Adrenal gland (tissue), 5 donors: ENCODE data around the gene IHH.

Experiments
- CTCF ChIP-seq, 6 experiments: fragments of 450-650 bp in 4 of 6; fragments of 200-600 bp in 2 of 6; sonication (generic) in 1 of 6; IDR thresholded peaks; 1 replicate in 5 of 6; 2 replicates in 1 of 6; pipeline versions ENCODE4 v1.5.1 to v1.8.0; 2016 to 2021; ENCODE audit warnings: antibody characterized with exemption in 6 of 6, mild to moderate bottlenecking in 2 of 6, moderate library complexity in 1 of 6
- POLR2A ChIP-seq, 2 donors: fragments of 450-650 bp; IDR thresholded peaks; one replicate each; pipeline ENCODE4 v1.6.1; 2017; ENCODE audit warnings: antibody characterized with exemption in 2 of 2, mild to moderate bottlenecking in 2 of 2, moderate library complexity in 1 of 2
- donor health status: DM: no; HTN: no; CAD: no.

- TF ChIP-seq CTCF (IDR thresholded peaks at IDR 0.05): no peak
- no peak for TF ChIP-seq POLR2A (IDR thresholded peaks at IDR 0.05)
Measured at GRCh38 chr2:219062081-219062480, 1.4 kb upstream of the IHH start.
